Stimulated activated CD8-positive, alpha-beta memory T cell treated with anti-CD3 and anti-CD28 coated beads, Interleukin-4, amount 100 ng/mL, for 24 hours (primary cell): ENCODE results near the gene GNB2.
A peak's percentile ranks its signal among the peaks of the same experiment; 100 is the strongest.
"Not testable (repeated sequence)": the region's sequence is repeated elsewhere in the genome, so short reads cannot be mapped to it uniquely, and the experiment has no call there.

ENCODE experiments used
- DNase-seq: peaks from one replicate; pipeline ENCODE4 v3.0.0-alpha.2; 2020; ENCODE audit warnings: low read depth

Gene GNB2

DNA sequence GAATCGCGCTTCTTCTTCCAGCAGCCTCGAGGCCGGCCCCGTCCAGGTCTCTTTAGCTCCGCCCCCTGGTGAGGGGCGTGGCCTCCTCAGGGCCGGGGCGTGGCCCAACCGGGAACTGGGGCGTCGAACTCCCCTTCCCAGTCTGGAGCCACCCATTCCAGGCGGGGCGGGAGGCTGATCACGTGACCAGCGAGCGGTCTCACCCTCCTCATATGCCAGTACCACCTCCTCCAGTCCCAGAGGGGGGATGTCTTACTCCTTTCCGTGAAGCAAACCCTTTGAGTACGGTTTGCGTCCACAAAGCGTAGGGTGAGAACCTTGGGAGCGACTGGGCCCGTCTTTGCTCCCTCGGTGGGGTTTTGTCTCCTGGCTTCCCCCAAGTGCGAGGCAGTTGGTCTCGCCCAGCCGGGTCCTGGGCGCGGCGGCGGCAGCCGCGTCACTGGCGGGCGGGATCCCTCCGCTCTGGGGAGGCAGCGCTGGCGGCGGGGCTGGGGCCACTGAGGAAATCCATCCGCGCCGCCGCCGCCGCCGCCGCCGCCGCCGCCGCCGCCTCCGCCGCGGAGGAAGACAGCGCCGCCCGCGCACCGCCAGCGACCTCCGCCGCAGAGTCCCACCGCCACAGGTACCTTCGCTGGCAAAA, at the start of gene GNB2:
TSS of gene GNB2 (plus strand) at position 439 of the 640 bp plus-strand sequence. CDS start 2,526 bp downstream, outside the sequence.
- peak; percentile 98 for DNase-seq

DNA sequence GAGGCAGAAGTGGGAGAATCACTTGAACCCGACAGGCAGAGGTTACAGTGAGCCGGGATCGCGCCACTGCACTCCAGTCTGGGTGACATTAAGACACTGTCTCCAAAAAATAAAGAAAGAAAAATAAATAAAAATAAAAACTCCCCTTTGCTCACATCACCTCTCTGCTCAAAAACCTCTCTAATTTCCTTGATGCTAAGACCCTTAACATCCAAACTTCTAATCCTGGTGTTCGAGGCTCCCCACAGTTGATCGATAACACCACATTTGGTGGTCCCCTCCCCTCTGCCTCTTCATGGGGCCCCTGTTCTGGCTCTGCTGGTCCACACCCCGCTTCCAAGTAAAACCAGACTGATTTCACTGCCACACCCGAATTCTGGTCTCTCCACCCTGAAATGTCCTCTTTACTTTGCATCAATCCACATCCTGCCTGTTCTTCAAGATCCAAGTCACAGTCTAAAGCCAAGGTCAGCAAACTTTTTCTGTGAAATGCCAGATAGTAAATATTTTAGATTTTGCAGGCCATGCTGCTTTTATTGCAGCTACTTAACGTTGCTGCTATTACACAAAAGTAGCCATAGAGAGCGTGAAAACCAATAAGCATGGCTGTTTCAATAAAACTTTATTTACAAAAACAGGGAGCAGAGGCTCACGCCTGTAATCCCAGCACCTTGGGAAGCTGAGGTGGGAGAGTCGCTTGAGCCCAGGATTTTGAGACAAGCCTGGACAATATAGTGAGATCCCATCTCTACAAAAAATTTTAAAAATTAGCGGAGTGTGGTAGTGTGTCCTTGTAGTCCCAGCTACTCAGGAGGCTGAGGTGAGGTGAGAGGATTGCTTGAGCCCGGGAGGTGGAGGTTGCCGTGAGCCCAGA, 49.4 kb upstream of the GNB2 start:
- DNase-seq, result no peak

DNA sequence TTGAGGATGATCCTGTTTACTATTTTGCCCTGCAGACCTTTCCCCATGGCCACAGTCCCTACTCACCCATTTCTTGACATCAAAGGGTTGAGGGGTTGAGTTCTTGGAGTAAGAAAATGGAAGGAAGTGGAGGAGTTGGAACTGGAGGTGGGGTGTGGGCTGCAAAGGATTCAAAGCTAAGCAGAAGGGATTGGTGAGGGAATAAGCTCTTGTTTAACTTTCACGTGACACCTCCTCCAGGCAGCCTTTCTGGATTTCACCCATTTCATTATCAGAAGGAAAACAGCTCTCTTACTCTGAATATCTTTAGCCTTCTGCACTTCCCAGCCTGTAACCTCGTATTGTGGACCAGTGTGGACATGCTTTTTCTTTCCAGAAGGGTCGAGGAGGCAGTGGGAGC, 47.5 kb upstream of the GNB2 start:
- no peak for DNase-seq

- peak; percentile 79 for DNase-seq
Observed at GRCh38 chr7:100626530-100627237, 46.9 kb upstream of the GNB2 start.

DNA sequence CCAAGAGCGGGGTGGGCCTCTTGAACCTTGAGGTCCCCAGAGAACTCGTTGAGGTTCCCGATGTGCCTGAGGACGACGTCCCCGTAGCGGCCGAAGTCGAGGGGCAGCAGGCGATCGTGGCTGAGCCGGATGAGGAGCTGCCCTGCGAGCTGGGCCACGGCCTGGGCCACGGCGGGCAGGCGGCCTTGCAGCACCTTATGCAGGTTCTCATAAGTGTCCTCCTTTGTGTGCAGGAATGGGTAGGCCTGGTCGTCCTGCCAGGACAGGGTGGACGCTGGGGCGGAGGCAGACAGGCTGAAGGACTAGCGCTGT, 46.3 kb upstream of the GNB2 start:
- no peak for DNase-seq

GRCh38 chr7:100629117-100629716, 44.3 kb upstream of the GNB2 start:
- no peak for DNase-seq

DNA sequence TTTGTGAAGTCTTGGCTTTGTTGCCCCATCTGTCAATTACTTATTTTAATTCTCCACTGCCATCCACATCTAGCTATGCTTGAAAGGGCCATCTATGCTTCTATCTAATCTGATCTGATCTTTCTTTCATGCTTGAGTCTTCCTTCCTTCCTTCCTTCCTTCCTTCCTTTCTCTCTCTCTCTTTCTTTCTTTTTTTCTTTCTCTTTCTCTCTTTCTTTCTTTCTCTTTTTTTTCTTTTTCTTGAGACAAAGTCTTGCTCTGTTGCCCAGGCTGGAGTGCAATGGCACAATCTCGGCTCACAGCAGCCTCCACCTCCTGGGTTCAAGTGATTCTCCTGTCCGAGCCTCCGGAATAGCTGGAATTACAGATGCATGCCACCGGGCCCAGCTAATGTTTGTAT, 43.5 kb upstream of the GNB2 start:
- no peak for DNase-seq

- DNase-seq, result peak; percentile 57
Observed at GRCh38 chr7:100632951-100633717, 40.4 kb upstream of the GNB2 start.

GRCh38 chr7:100639995-100640516, 33.5 kb upstream of the GNB2 start:
- no peak for DNase-seq

GRCh38 chr7:100640517-100641440, 32.8 kb upstream of the GNB2 start:
- DNase-seq, result no peak

- no peak for DNase-seq
Observed at GRCh38 chr7:100641463-100641859, 32.1 kb upstream of the GNB2 start, which contains the start of gene TFR2. Gene TFR2 (minus strand): TSS chr7:100641552. CDS start chr7:100641509, 43 bp downstream.

DNA sequence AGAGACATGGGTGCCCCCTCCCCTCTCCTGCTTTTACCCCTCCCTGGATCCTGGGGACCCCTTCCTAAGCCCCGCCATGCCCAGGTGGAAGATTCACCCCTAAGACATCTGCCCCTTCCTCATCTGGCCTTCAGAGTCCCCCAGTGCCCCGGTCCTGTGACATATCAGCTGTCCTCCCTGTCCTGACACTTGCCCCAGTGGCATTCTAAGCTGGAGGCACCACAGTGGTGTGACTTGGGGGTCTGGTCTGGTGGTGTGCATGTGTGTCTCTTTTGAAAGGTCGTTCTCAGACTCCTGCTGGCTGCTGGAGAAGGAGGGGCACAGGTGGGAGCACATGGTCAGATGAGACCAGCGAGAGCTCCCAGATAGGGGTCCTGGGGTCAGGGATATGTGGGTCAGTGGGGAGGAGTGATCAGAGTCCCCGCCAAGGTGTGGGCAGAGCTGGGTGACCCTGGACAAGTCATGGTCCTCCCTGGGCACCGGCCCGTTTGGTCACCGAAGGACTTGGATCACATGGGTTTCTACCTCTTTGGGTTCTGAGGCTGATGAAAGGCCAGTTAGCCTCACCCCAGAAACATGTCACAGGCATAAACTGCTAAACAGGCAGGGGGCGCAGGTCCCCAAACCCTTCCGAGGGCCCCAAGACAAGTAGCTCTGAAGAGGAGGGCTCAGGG, 31.5 kb upstream of the GNB2 start:
- DNase-seq, result no peak

- peak; percentile 12 for DNase-seq
Observed at GRCh38 chr7:100642534-100642907, 31.0 kb upstream of the GNB2 start.

DNA sequence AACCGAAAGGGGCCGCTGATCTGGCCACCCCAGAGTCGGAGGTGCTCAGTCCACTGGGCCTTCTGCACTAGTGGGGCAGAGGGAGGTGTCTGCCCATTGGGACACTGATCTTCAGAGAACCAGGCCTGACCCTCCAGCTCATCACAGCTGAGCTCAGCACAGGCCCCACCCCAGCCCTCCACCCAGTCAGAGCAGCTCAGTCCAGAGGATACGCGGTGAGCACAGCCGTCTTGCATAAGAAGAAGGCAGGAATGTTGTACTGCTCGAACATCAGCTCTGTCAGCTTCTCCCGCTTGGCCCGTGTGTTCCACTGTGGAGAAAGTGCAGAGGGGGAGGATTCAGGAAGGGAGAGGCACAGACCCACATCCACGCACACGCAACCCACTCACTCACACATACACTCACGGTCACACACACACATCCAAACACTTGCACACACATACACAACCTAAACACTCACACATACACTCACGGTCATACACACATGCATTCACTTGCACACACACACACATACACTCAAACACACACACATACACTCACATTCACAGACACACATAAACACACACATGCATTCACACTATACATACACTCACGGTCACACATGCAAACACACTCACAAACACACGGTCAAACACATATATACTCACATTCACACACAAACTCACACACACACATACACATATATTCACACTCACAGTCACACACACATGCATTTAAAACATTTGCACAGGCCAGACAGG, 23.5 kb upstream of the GNB2 start:
- DNase-seq, result no peak

- DNase-seq, result no peak
Observed at GRCh38 chr7:100654908-100655831, 18.4 kb upstream of the GNB2 start.

GRCh38 chr7:100655908-100656674, 17.4 kb upstream of the GNB2 start, which contains the start of gene ACTL6B:
Gene ACTL6B (minus strand): TSS chr7:100656448. CDS start chr7:100656354, 94 bp downstream.
- DNase-seq, result peak; percentile 48

GRCh38 chr7:100662194-100662776, 11.3 kb upstream of the GNB2 start:
- DNase-seq, result not testable (repeated sequence)
